H1 (cell line): ENCODE measurements around the gene HIVEP2. TPM values are rescaled to one million over a fixed set of nuclear protein-coding genes. Genes with fewer than 3 reads are reported as not detected.

Experiments
- CTCF ChIA-PET: fragments of 300-600 bp; sonication (Branson Sonifier 250); formaldehyde crosslinking; loops from one replicate; lab custom pipeline; 2021; ENCODE audit not compliant: partially characterized antibody; lab: Charles Lee
- POLR2A ChIA-PET: fragments of 300-600 bp; sonication (Branson Sonifier 250); formaldehyde crosslinking; loops from one replicate; lab custom pipeline; 2021; ENCODE audit warnings: inconsistent platforms; ENCODE audit not compliant: partially characterized antibody; lab: Charles Lee
- DNase-seq, 2 experiments: peaks; one replicate each; pipeline versions ENCODE4 v3.0.0 to v3.0.0-alpha.2; 2010 to 2022; ENCODE audit warnings: low spot score in 2 of 2, low read depth in 1 of 2, mixed read lengths in 1 of 2
- FAIRE-seq: peaks from 2 replicates; lab custom pipeline; 2011; peaks lifted over from hg19 to GRCh38; lab: Jason Lieb, UNC
- H2AFZ ChIP-seq: 2 replicates; pipeline ENCODE4 v1.8.1; 2012; ENCODE audit warnings: low read length, inconsistent platforms
- H2AK5ac ChIP-seq: 2 replicates; pipeline ENCODE4 v1.6.1; 2013; ENCODE audit warnings: low read depth, low read length
- H2BK120ac ChIP-seq: replicated peaks from 2 replicates; pipeline ENCODE3; 2013; ENCODE audit warnings: low read depth, low read length, inconsistent platforms
- H2BK12ac ChIP-seq: 2 replicates; pipeline ENCODE4 v1.6.1; 2013; ENCODE audit warnings: low read depth, low read length
- H2BK15ac ChIP-seq: 2 replicates; pipeline ENCODE4 v1.6.1; 2013; ENCODE audit warnings: low read length
- H2BK20ac ChIP-seq: 2 replicates; pipeline ENCODE4 v1.6.1; 2013; ENCODE audit warnings: low read length
- H2BK5ac ChIP-seq: 2 replicates; pipeline ENCODE4 v1.6.1; 2013; ENCODE audit warnings: low read depth, low read length
- H3K14ac ChIP-seq: 2 replicates; pipeline ENCODE4 v1.6.1; 2013; ENCODE audit warnings: inconsistent platforms; ENCODE audit not compliant: insufficient read length
- H3K18ac ChIP-seq: 2 replicates; pipeline ENCODE4 v1.6.1; 2013; ENCODE audit warnings: low read length; ENCODE audit errors: extremely low read depth
- H3K23ac ChIP-seq: 2 replicates; pipeline ENCODE4 v1.6.1; 2013; ENCODE audit warnings: inconsistent platforms; ENCODE audit not compliant: insufficient read length
- H3K23me2 ChIP-seq: 2 replicates; pipeline ENCODE4 v1.6.1; 2013; ENCODE audit warnings: low read depth, low read length
- H3K27ac ChIP-seq: 2 replicates; pipeline ENCODE4 v1.6.1; 2011; ENCODE audit warnings: low read depth, low read length, inconsistent platforms
- H3K27me3 ChIP-seq, 4 experiments: replicated peaks in 1 of 4; 1 replicate in 1 of 4; 2 replicates in 3 of 4; pipeline versions ENCODE4 v1.6.1 to v1.8.1; 2011 to 2013; ENCODE audit warnings: low read length in 3 of 4, mild to moderate bottlenecking in 3 of 4, inconsistent platforms in 2 of 4, mixed read lengths in 2 of 4, moderate library complexity in 1 of 4; ENCODE audit not compliant: control insufficient read depth in 3 of 4, insufficient read depth in 3 of 4; ENCODE audit errors: extremely low read depth in 1 of 4
- H3K36me3 ChIP-seq, 4 experiments: 2 replicates each; pipeline versions ENCODE4 v1.6.1 to v1.8.1; 2011 to 2013; ENCODE audit warnings: mild to moderate bottlenecking in 4 of 4, low read length in 3 of 4, moderate library complexity in 2 of 4, control low read depth in 1 of 4, inconsistent platforms in 1 of 4; ENCODE audit not compliant: insufficient read depth in 4 of 4, control insufficient read depth in 2 of 4
- H3K4ac ChIP-seq: replicated peaks from 2 replicates; pipeline ENCODE3; 2013; ENCODE audit warnings: low read length, low read depth, mixed read lengths, inconsistent platforms; ENCODE audit not compliant: insufficient read length
- H3K4me1 ChIP-seq, 4 experiments: replicated peaks in 1 of 4; 1 replicate in 1 of 4; 2 replicates in 3 of 4; pipeline versions ENCODE4 v1.6.1 to v1.8.1; 2011 to 2013; ENCODE audit warnings: low read length in 3 of 4, inconsistent platforms in 2 of 4, mixed read lengths in 1 of 4; ENCODE audit not compliant: insufficient read depth in 4 of 4, control insufficient read depth in 3 of 4
- H3K4me2 ChIP-seq, 2 experiments: 2 replicates each; pipeline versions ENCODE4 v1.6.1 to v1.8.1; 2011 to 2013; ENCODE audit warnings: low read depth in 2 of 2, low read length in 2 of 2, control low read depth in 1 of 2, inconsistent platforms in 1 of 2, mild to moderate bottlenecking in 1 of 2; ENCODE audit not compliant: insufficient read depth in 1 of 2
- H3K4me3 ChIP-seq, 4 experiments: fragments of 200-600, 300-600 bp in 1 of 4; sonication (generic), shearing (Covaris generic), sonication (Bioruptor Twin) in 1 of 4; 2 replicates each; pipeline versions ENCODE4 v1.5.1 to v1.8.1; 2011 to 2016; ENCODE audit warnings: low read length in 4 of 4, low read depth in 3 of 4, control low read depth in 2 of 4, inconsistent platforms in 2 of 4, mild to moderate bottlenecking in 2 of 4, mixed read lengths in 1 of 4, moderate library complexity in 1 of 4; ENCODE audit not compliant: insufficient read depth in 2 of 4; ENCODE audit errors: extremely low read depth in 1 of 4
- H3K56ac ChIP-seq: replicated peaks from 2 replicates; pipeline ENCODE3; 2013; ENCODE audit warnings: low read depth, mild to moderate bottlenecking, mixed read lengths, low read length, inconsistent platforms; ENCODE audit not compliant: insufficient read length
- H3K79me1 ChIP-seq: 2 replicates; pipeline ENCODE4 v1.6.1; 2013; ENCODE audit warnings: low read depth, low read length, control low read depth
- H3K79me2 ChIP-seq, 2 experiments: 2 replicates each; pipeline versions ENCODE4 v1.6.1 to v1.8.1; 2012 to 2013; ENCODE audit warnings: low read length in 2 of 2, mild to moderate bottlenecking in 2 of 2, inconsistent platforms in 1 of 2; ENCODE audit not compliant: insufficient read depth in 2 of 2, control insufficient read depth in 1 of 2
- H3K9ac ChIP-seq, 4 experiments: replicated peaks in 1 of 4; 1 replicate in 1 of 4; 2 replicates in 3 of 4; pipeline versions ENCODE4 v1.6.1 to v1.8.1; 2011 to 2013; ENCODE audit warnings: low read depth in 3 of 4, low read length in 3 of 4, control low read depth in 2 of 4, mild to moderate bottlenecking in 2 of 4, moderate library complexity in 2 of 4, inconsistent platforms in 1 of 4; ENCODE audit errors: extremely low read depth in 1 of 4
- H3K9me3 ChIP-seq, 2 experiments: 2 replicates each; pipeline versions ENCODE4 v1.6.1 to v1.8.1; 2012 to 2013; ENCODE audit warnings: mild to moderate bottlenecking in 2 of 2, moderate library complexity in 2 of 2, control low read depth in 1 of 2, inconsistent platforms in 1 of 2, low read depth in 1 of 2, low read length in 1 of 2, mixed read lengths in 1 of 2; ENCODE audit not compliant: insufficient read depth in 2 of 2
- H4K20me1 ChIP-seq, 2 experiments: replicated peaks in 1 of 2; 2 replicates each; pipeline versions ENCODE3 to v1.8.1; 2011 to 2013; ENCODE audit warnings: inconsistent platforms in 2 of 2, low read length in 2 of 2, mild to moderate bottlenecking in 1 of 2; ENCODE audit not compliant: insufficient read depth in 2 of 2, control insufficient read depth in 1 of 2
- H4K5ac ChIP-seq: 2 replicates; pipeline ENCODE4 v1.6.1; 2013; ENCODE audit warnings: low read length, low read depth, mixed read lengths, inconsistent platforms; ENCODE audit not compliant: insufficient read length
- H4K8ac ChIP-seq: 2 replicates; pipeline ENCODE4 v1.8.0; 2013; ENCODE audit warnings: mild to moderate bottlenecking, moderate library complexity, low read length, inconsistent platforms; ENCODE audit not compliant: insufficient read depth; ENCODE audit errors: extremely low read depth
- H4K91ac ChIP-seq: replicated peaks from 2 replicates; pipeline ENCODE3; 2013; ENCODE audit warnings: low read length, mixed read lengths, inconsistent platforms; ENCODE audit not compliant: insufficient read length
- BACH1 ChIP-seq: IDR thresholded peaks from 2 replicates; pipeline ENCODE4 v1.6.1; 2012; ENCODE audit warnings: low read length, improper control_type of control experiment
- RAD21 ChIP-seq, 2 experiments: IDR thresholded peaks in 1 of 2; conservative IDR thresholded peaks in 1 of 2; 2 replicates each; pipeline ENCODE4 v1.6.1; 2011; ENCODE audit warnings: low read depth in 2 of 2, low read length in 2 of 2, improper control_type of control experiment in 1 of 2, inconsistent platforms in 1 of 2, mild to moderate bottlenecking in 1 of 2, moderate library complexity in 1 of 2
- WGBS, 2 experiments: shearing (Covaris generic) in 1 of 2; methylation state at CpG; one replicate each; pipeline versions ENCODE4 v1.1.6 to v1.1.7; 2013 to 2015; ENCODE audit warnings: low lambda C conversion rate in 2 of 2, mixed read lengths in 2 of 2, inconsistent platforms in 1 of 2, low coverage in 1 of 2, missing lambda C conversion rate in 1 of 2; ENCODE audit not compliant: insufficient replicate concordance in 2 of 2, insufficient coverage in 1 of 2, insufficient read length in 1 of 2; ENCODE audit errors: extremely low coverage in 1 of 2, missing lambda C conversion rate in 1 of 2; 5-methylcytosine and 5-hydroxymethylcytosine counted together
- polyA plus RNA-seq, 7 experiments: library from polyadenylated mRNA; depleted of rRNA in 3 of 7; stranded (reverse) in 5 of 7; unstranded in 2 of 7; fragments of >200 nt in 5 of 7; fragments of 200-250 nt in 2 of 7; gene quantifications; 1 replicate in 5 of 7; 2 replicates in 1 of 7; 4 replicates in 1 of 7; pipeline versions ENCODE4 v1.2.1 to v1.2.3, GENCODE V29; 2011 to 2013; ENCODE audit warnings: missing spikeins in 2 of 7, mixed read lengths in 2 of 7
- total RNA-seq: library from RNA; stranded (reverse); fragmentation: NEBNext Ultra II Directional; extraction: Animal tissue kit (Norgen Biotek cat#: 25700); gene quantifications from 2 replicates; pipeline ENCODE4 v1.2.1, GENCODE V29; 2021

HIVEP2 gene
- total and polyA plus RNA-seq, 2 of the 8 experiments (the other 6 are each of a cell fraction or from before 2014, with no cell fraction given) = 2.2 to 6.1 TPM

- Histone ChIP-seq H3K36me3 (no peaks in the 10 kb centered on the region), H2BK15ac (no peak overlapping the region), H3K4me2 (no peak overlapping the region), H4K20me1 (no peaks in the 10 kb centered on the region), H3K18ac (no peak overlapping the region), H3K4ac (no peak overlapping the region), H3K9me3 (no peaks in the 10 kb centered on the region), H3K79me1 (no peaks in the 10 kb centered on the region), H3K56ac (no peak overlapping the region), H2BK12ac (no peak overlapping the region), H3K79me2 (peaks cover 0 to 13% of the 10 kb centered on the region in 2 experiments; a peak in 1 of 4 replicates), H3K4me3 (no peak overlapping the region), H2BK120ac (no peak overlapping the region), H3K4me1 (peaks cover 0 to 2% (median under 1%) of the 10 kb centered on the region in 4 experiments; a peak in 4 of 7 replicates), H3K9ac (no peak overlapping the region), H4K91ac (no peak overlapping the region), H3K23me2 (no peaks in the 10 kb centered on the region), H3K27ac (no peak overlapping the region), H2AFZ (no peak overlapping the region), H3K23ac (no peak overlapping the region), H3K14ac (no peak overlapping the region), H4K8ac (no peak overlapping the region), H2BK5ac (no peak overlapping the region), H2AK5ac (no peak overlapping the region), H3K27me3 (no peaks in the 10 kb centered on the region), H2BK20ac (no peak overlapping the region), H4K5ac (no peak overlapping the region)
- CTCF ChIA-PET = interaction anchor here (0.6 to 1.4 kb wide), 4 partner anchors 13 to 158 kb away, joined by 3 to 5 read pairs (median 4); no protein-coding TSS in a partner anchor
- TF ChIP-seq BACH1 = no peak
- TF ChIP-seq RAD21 (IDR thresholded peaks at IDR 0.05 in 1 of 2, conservative IDR thresholded peaks at IDR 0.05 in 1 of 2; ENCODE audit: low read depth in 2 of 2, low read length in 2 of 2) = peak in 1 of 2 experiments; percentile 13; a peak in 1 of 4 replicates
- 98% methylated on average over 2 of the region's 2 CpGs; no CpG with 5 or more reads in 1 of the 2 experiments for WGBS, 2 experiments
- DNase-seq (no peak), FAIRE-seq (no peak)
- POLR2A ChIA-PET = no interaction called here
Measured at GRCh38 chr6:142868917-142869316, 76.1 kb downstream of the HIVEP2 start.
